Lung (tissue), 12 donors: Measurements from ENCODE around the gene ZNF532. TPM values are rescaled to one million over a fixed set of nuclear protein-coding genes. Genes with fewer than 3 reads are reported as not detected.

Experiments
- ATAC-seq: fragments of 200-7000 bp; cut with Tn5 transposase; one replicate; pipeline ENCODE4 v1.9.1; 2020; ENCODE audit warnings: moderate number of reproducible peaks; ENCODE audit not compliant: insufficient read depth, low FRiP score
- DNase-seq, 3 donors: peaks; one replicate each; pipeline ENCODE4 v3.0.0-alpha.2; 2013 to 2017
- H3K27ac ChIP-seq, 2 donors: one replicate each; pipeline ENCODE4 v1.5.1; 2013; ENCODE audit warnings: mild to moderate bottlenecking in 2 of 2, moderate library complexity in 2 of 2, control low read depth in 1 of 2, inconsistent platforms in 1 of 2, low read depth in 1 of 2, low read length in 1 of 2
- H3K27me3 ChIP-seq, 3 donors: one replicate each; pipeline ENCODE4 v1.5.1; 2013; ENCODE audit warnings: low read length in 2 of 3; ENCODE audit not compliant: control insufficient read depth in 3 of 3, insufficient read depth in 3 of 3
- H3K36me3 ChIP-seq, 4 donors: one replicate each; pipeline ENCODE4 v1.5.1; 2013; ENCODE audit warnings: low read length in 4 of 4, mild to moderate bottlenecking in 1 of 4, moderate library complexity in 1 of 4; ENCODE audit not compliant: control insufficient read depth in 4 of 4, insufficient read depth in 4 of 4
- H3K4me1 ChIP-seq, 5 donors: one replicate each; pipeline ENCODE4 v1.5.1; 2013; ENCODE audit warnings: low read length in 5 of 5, mild to moderate bottlenecking in 2 of 5, moderate library complexity in 1 of 5; ENCODE audit not compliant: control insufficient read depth in 5 of 5, insufficient read depth in 5 of 5
- H3K4me3 ChIP-seq: one replicate; pipeline ENCODE4 v1.5.1; 2013; ENCODE audit warnings: mild to moderate bottlenecking, control low read depth, moderate library complexity
- H3K9ac ChIP-seq, 2 donors: one replicate each; pipeline ENCODE4 v1.5.1; 2013; ENCODE audit warnings: low read length in 2 of 2, control low read depth in 1 of 2; ENCODE audit not compliant: insufficient read depth in 1 of 2
- H3K9me3 ChIP-seq, 4 donors: one replicate each; pipeline ENCODE4 v1.5.1; 2013; ENCODE audit warnings: low read length in 3 of 4, mild to moderate bottlenecking in 1 of 4, moderate library complexity in 1 of 4; ENCODE audit not compliant: control insufficient read depth in 4 of 4, insufficient read depth in 3 of 4
- WGBS, 2 donors: extraction: QIAGEN DNeasy Blood & Tissue Kit; methylation state at CpG; one replicate each; pipeline ENCODE4 v1.1.7; 2013; 5-methylcytosine and 5-hydroxymethylcytosine counted together
- polyA plus RNA-seq, 2 donors: library from polyadenylated mRNA; stranded (reverse); fragments of 200-250 nt; gene quantifications; one replicate each; pipeline ENCODE4 v1.2.1, GENCODE V29; 2013
- total RNA-seq, 2 donors: library from RNA; depleted of rRNA in 1 of 2; stranded (reverse); fragments of >200 nt in 1 of 2; gene quantifications; one replicate each; pipeline ENCODE4 v1.2.1, GENCODE V29; 2014 to 2021
- TF ChIP-seq, protein P1 (sequence below): IDR thresholded peaks from 2 replicates; pipeline ENCODE4 v1.5.1; 2012; ENCODE audit warnings: mild to moderate bottlenecking; ENCODE audit errors: control extremely low read depth, extremely low read depth
- donor health status: control.
- donor health status: control.
- donor health status: Bipolar disorder and iron deficiency.
- donor health status: healthy.
- donor health status: DM: yes; HTN: yes; CAD: no.

ZNF532 gene
- total and polyA plus RNA-seq, 4 donors, result 12.3 to 128 (median 38.6) TPM

DNA sequence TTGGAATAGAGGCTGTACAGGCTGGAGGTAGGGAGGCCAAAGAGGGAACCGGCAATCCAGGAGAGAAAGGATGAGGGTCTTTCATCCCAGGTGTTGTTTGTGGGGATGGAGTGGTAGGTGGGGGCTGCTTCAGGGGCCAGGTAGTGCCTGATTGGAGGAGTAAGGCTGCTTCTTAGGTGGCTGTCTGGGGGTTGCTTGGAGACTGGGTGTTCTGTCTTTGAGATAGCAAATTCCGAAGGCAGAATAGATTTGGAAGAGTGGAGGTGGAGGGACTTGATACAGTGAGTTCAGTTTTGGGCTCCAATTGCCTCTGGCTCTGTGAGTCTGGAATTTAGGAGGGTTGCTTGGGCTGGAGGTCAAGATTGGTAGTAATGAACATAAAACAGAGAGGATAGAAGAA is 5.9 kb downstream of the ZNF532 start:
- DNase-seq, result no peak
- peaks cover 8 to 61% (median 17%) of the 10 kb centered on the region in 4 donors for H3K36me3 ChIP-seq
- TF ChIP-seq, protein P1, sequence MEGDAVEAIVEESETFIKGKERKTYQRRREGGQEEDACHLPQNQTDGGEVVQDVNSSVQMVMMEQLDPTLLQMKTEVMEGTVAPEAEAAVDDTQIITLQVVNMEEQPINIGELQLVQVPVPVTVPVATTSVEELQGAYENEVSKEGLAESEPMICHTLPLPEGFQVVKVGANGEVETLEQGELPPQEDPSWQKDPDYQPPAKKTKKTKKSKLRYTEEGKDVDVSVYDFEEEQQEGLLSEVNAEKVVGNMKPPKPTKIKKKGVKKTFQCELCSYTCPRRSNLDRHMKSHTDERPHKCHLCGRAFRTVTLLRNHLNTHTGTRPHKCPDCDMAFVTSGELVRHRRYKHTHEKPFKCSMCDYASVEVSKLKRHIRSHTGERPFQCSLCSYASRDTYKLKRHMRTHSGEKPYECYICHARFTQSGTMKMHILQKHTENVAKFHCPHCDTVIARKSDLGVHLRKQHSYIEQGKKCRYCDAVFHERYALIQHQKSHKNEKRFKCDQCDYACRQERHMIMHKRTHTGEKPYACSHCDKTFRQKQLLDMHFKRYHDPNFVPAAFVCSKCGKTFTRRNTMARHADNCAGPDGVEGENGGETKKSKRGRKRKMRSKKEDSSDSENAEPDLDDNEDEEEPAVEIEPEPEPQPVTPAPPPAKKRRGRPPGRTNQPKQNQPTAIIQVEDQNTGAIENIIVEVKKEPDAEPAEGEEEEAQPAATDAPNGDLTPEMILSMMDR, result no peak

DNA sequence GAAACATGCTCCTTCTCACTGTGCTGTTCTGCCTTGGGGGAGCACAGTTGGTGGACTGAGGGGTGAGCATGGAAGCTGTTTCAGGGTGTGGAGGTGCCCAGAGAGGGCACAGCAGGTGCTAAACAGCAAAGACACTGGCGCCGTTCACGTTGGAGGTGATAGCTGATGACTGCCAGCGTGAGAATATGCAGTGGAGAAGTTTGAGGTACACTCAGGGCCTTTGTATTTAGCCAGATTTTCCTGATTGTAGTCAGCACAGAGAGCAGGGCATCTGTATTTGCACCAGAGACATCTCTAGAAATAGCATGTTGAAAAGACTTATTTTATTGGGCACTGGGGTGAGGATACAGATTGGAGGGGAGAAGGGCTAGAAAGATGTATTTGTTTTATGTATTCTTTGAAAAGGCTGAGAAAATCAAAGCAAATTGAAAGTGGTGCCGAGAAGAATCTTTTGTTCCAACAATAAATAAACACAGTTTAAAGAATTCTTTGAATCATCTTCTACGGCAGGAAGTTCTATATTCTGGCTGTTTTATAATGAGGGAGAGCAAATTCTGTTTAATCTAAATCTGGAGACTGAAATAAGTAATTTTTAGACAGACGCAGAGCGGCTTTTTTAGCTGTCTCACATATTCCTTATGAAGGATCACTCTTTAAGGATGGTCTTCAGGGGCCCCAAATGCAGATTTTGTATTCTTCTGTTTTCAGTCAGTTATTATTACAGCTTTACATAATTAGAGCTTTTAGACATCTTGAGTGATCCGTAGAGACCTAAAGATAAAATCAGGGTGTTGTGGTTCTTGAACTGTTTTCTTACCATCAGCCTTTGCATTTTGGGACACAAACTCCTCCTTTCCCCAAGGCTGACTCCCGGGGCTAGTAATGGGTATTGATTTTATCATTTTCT is 7.1 kb downstream of the ZNF532 start:
- H3K27me3 ChIP-seq, result no peaks in the 10 kb centered on the region
- H3K36me3 ChIP-seq, result peaks cover 10 to 65% (median 22%) of the 10 kb centered on the region in 4 donors
- H3K27ac ChIP-seq, result peak overlapping the region in 1 of 2 donors; percentile 7
- H3K4me3 ChIP-seq, result no peak overlapping the region
- TF ChIP-seq, protein P1, result no peak
- DNase-seq (peak in 2 of 3 donors; percentile 20 to 43), ATAC-seq (no peak)
- no peaks in the 10 kb centered on the region for H3K9me3 ChIP-seq
- H3K9ac ChIP-seq, result peak overlapping the region in 1 of 2 donors; percentile 72
- WGBS, 2 donors, result 68 to 72% methylated on average over 10 of the region's 10 CpGs
- peaks cover 0 to 23% (median 20%) of the 10 kb centered on the region in 5 donors for H3K4me1 ChIP-seq

More for the DNA sequence above, 5.9 kb downstream of the ZNF532 start:
- no peak for ATAC-seq
- Histone ChIP-seq H3K27ac (no peak overlapping the region), H3K9me3 (no peaks in the 10 kb centered on the region), H3K9ac (no peak overlapping the region), H3K4me3 (no peak overlapping the region), H3K27me3 (no peaks in the 10 kb centered on the region), H3K4me1 (peaks cover 8 to 33% (median 31%) of the 10 kb centered on the region in 5 donors)
- 86 to 91% methylated on average over 2 of the region's 2 CpGs for WGBS, 2 donors

DNA sequence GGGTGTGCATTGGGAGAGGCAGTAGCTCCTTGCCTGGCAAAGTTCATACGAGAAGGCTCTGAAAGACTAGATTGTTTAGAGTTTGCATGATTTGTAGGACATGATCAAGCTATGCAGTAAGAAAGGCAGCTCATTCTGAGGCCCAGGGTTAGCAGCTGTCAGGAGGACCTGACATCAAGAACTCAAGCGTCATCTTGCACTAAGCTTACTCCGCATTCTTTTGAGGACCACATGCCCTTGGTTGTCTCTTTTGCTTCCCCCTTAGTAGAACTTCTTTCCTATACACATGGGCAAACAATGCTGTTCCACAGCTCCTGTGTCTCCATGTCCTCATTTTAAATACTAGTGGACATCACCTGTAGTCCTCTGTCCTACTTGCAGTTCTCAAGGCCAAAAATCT is 14.0 kb downstream of the ZNF532 start:
- no peak overlapping the region for H3K27ac ChIP-seq
- no peak for ATAC-seq
- H3K4me1 ChIP-seq, result peaks cover 0 to 6% (median 5%) of the 10 kb centered on the region in 5 donors
- DNase-seq, result no peak
- no peak overlapping the region for H3K9ac ChIP-seq
- no peaks in the 10 kb centered on the region for H3K27me3 ChIP-seq
- 95 to 96% methylated on average over 3 of the region's 3 CpGs for WGBS, 2 donors
- no peaks in the 10 kb centered on the region for H3K9me3 ChIP-seq
- TF ChIP-seq, protein P1, result no peak
- H3K36me3 ChIP-seq, result peaks cover 0 to 51% (median 17%) of the 10 kb centered on the region in 4 donors
- no peak overlapping the region for H3K4me3 ChIP-seq
